D721Med (cell line): ENCODE data around the gene KATNAL2.
"Not testable (repeated sequence)": the region's sequence is repeated elsewhere in the genome, so short reads cannot be mapped to it uniquely, and the experiment has no call there.

Source experiments
- DNase-seq: peaks from one replicate; pipeline ENCODE4 v3.0.0; 2011; ENCODE audit warnings: low spot score; ENCODE audit not compliant: insufficient read length
- FAIRE-seq: peaks from 2 replicates; lab custom pipeline; 2011; peaks lifted over from hg19 to GRCh38; lab: Jason Lieb, UNC
- CTCF ChIP-seq: IDR thresholded peaks from 2 replicates; pipeline ENCODE4 v1.5.1; 2012; ENCODE audit warnings: mild to moderate bottlenecking, control low read depth; ENCODE audit not compliant: insufficient read depth; ENCODE audit errors: missing control alignments

Gene KATNAL2

GRCh38 chr18:47032945-47033344, 115.5 kb downstream of the KATNAL2 start:
- DNase-seq (no peak), FAIRE-seq (no peak)
- TF ChIP-seq CTCF, result no peak

- not testable (repeated sequence) for DNase-seq, FAIRE-seq
Observed at GRCh38 chr18:47034591-47034990, 117.2 kb downstream of the KATNAL2 start.

- DNase-seq (no peak), FAIRE-seq (no peak)
- TF ChIP-seq CTCF, result no peak
Observed at GRCh38 chr18:47035156-47035671, 117.8 kb downstream of the KATNAL2 start, which contains the start of gene ELOA2. Gene ELOA2, minus strand, starts transcription at chr18:47035621. Its CDS starts 357 bp downstream, at chr18:47035264.

- no peak for DNase-seq
- peak; percentile 59 for TF ChIP-seq CTCF
- peak; percentile 85 for FAIRE-seq
Observed at GRCh38 chr18:47036298-47036874, 119.0 kb downstream of the KATNAL2 start.

- DNase-seq (no peak), FAIRE-seq (peak; percentile 89)
- TF ChIP-seq CTCF, result no peak
Observed at GRCh38 chr18:47036927-47037578, 119.7 kb downstream of the KATNAL2 start.

GRCh38 chr18:47040982-47041381, 123.6 kb downstream of the KATNAL2 start:
- no peak for DNase-seq
- FAIRE-seq, result no peak
- no peak for TF ChIP-seq CTCF

- peak; percentile 71 for TF ChIP-seq CTCF
- DNase-seq (no peak), FAIRE-seq (peak; percentile 97)
Observed at GRCh38 chr18:47050468-47050867, 133.1 kb downstream of the KATNAL2 start.
